ENCODE data around the gene PATE1.

DNA sequence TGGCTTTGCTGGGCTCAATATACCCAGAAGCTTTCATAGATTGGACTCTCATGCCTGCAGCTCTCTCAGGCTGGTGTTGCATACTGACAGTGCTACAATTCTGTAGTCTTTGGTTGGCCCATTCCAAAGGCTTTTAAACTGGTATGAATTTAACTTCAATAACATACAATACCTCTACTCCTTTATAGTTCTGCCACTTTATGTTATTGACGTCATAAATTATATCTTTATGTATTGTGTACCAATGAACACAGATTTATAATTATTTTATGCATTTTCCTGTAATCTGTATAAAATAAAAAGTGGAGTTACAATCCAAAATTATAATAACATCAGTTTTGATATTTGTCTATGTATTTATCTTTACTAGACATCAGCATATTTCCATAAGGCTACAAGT, 16.4 kb downstream of the PATE1 start:
- TF ChIP-seq, protein P1, sequence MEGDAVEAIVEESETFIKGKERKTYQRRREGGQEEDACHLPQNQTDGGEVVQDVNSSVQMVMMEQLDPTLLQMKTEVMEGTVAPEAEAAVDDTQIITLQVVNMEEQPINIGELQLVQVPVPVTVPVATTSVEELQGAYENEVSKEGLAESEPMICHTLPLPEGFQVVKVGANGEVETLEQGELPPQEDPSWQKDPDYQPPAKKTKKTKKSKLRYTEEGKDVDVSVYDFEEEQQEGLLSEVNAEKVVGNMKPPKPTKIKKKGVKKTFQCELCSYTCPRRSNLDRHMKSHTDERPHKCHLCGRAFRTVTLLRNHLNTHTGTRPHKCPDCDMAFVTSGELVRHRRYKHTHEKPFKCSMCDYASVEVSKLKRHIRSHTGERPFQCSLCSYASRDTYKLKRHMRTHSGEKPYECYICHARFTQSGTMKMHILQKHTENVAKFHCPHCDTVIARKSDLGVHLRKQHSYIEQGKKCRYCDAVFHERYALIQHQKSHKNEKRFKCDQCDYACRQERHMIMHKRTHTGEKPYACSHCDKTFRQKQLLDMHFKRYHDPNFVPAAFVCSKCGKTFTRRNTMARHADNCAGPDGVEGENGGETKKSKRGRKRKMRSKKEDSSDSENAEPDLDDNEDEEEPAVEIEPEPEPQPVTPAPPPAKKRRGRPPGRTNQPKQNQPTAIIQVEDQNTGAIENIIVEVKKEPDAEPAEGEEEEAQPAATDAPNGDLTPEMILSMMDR (IDR thresholded peaks at IDR 0.05): no peak
- no peak for TF ChIP-seq POLR2A (IDR thresholded peaks at IDR 0.05)

Data from suprapubic skin (tissue), 3 donors.